ENCODE measurements around the gene BMP6. TPM values are rescaled to one million over a fixed set of nuclear protein-coding genes. Genes with fewer than 3 reads are reported as not detected.
A peak's percentile ranks its signal among the peaks of the same experiment; 100 is the strongest.

BMP6 gene
- total RNA-seq, 1 experiment from 2014 or later = 2.1 TPM

DNA sequence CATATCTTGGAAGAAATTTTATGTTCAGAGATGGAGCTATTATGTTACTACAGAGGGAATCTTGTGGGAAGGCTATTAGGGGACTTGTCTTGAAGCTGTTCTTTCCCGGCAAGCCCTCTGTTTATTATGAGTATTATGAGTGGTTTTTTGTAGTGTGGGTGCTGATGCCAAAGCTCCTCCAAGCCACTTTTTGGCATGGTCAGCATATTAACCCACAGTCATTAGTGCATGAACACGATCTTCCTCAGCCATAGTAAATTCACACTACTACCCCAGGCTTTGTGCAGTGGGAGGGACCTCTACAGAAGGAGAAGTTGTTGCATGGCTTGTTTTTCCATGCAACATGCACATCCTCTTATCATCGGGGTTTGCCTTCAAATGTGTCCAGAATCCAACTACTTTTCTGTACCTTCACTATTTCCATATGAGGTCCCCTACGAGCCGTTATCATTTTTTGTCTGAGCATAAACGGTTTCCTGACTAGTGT lies 6.5 kb upstream of the BMP6 start:
- no peak for DNase-seq (ENCODE audit: low spot score)

DNA sequence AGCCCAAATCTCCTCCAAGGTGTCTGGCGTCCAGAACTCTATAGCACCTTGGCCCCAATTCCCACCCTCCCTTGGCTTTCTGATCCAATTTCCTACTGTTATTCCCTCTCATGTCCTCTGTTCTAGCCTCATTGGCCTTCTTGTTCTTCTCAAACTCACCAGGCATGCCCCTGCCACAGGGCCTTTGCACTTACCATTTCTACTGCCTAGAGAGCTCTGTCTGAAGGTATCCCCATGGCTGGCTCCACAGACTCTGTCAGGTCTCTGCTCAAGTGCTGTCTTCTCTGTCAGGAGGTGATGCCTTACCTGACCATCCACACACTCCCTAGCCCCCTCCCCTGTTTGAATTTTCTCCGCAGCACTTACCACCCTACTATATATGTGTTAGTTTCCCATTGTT lies 5.6 kb upstream of the BMP6 start:
- DNase-seq (ENCODE audit: low spot score) = no peak

DNA sequence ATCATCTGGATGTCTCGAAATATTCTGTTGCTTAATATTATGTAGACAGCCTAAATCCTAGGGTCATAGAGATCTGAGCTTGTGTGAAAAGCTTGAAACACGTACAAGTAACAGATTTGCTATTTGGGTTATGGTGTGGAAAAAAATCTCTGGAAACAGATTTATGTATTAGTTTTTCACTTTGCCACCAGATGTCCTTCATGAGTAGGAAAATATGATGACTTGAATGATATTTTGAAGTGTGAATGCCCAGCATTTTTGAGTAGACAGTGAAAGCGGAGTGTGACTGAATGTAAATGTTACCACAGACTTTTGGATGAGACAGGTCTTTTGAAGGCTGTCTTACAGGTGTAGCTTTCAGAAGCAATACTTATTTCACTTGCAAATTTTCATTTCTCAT lies 4.2 kb upstream of the BMP6 start:
- DNase-seq (ENCODE audit: low spot score) = no peak

DNA sequence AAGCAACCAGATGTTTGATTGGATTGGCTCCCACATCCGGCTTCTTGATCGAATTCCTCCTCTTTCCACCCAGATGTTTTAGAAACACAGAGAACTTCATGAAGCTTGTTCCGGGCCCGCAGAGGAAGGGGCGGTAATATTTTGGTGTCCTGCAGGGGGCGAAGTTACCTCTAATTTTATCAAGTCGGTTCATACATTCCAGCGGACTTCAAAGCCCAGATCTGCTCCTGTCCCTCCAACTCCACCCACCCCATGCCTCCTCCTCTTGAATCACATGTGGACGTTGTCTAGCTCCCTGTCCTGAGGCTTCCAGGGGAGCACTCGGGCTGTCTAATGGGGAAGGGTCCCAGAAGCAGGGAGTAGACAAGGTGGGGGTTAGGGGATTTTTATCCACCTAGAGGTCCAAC lies 2.9 kb upstream of the BMP6 start:
- DNase-seq (ENCODE audit: low spot score) = peak; percentile 78

DNA sequence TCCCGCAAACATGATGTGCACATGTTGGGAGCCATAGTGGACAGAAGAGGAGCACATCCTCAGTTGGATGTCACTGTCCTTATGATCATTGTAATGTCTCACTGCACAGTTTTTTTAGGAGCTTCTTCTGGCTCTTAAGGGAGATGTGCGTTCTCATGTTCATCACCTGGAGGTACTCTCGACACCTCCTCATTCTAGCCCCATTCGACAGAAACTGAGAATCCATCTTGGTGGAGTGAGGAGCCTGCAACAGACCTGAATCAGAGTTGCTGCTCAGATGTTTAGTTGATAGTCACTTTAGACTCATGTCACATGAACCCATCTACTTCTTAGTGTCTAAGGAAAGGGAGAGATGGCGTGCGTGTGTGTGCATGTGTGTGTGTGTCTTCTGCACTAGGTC lies 2.3 kb upstream of the BMP6 start:
- no peak for DNase-seq (ENCODE audit: low spot score)

DNA sequence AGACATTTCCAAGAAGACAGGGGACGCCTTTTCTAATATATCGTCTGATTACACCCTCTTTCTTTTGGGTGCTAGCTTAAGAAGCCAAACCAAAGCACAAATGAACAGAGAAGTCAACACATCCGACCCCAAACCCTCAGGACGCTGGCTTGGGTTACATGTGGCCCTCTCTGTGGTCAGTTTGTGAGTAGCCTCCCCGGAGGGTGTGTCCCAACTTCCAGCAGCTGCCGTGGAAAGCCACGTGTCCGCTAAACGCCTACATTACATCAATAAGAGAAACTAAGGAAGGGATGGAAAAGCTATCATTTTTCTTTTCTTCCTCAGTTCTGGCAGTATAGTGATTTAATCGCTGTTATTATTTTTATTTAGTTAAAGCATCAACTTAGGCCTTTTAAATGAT lies 487 bp upstream of the BMP6 start:
- DNase-seq (ENCODE audit: low spot score) = no peak

DNA sequence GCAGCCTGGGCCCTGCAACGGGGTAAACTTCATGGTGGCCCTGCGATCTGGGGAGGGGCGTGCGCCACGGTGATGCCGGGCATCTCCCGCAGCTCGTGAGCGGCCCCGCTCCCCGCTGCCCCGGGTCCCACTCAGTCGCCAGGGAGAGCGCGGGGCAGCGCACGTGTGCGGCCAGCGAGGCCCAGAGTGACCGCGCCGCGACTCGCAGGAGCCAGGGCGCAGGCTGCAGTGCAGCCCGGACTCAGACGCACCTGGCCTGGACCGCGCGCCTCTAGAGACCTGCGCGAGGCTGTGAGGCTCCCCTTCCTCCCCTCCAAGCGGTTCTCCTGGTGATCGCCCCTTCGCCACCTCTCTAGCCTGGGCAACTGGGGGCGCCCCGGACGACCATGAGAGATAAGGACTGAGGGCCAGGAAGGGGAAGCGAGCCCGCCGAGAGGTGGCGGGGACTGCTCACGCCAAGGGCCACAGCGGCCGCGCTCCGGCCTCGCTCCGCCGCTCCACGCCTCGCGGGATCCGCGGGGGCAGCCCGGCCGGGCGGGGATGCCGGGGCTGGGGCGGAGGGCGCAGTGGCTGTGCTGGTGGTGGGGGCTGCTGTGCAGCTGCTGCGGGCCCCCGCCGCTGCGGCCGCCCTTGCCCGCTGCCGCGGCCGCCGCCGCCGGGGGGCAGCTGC lies 652 bp downstream of the BMP6 start:
- DNase-seq (ENCODE audit: low spot score) = no peak

DNA sequence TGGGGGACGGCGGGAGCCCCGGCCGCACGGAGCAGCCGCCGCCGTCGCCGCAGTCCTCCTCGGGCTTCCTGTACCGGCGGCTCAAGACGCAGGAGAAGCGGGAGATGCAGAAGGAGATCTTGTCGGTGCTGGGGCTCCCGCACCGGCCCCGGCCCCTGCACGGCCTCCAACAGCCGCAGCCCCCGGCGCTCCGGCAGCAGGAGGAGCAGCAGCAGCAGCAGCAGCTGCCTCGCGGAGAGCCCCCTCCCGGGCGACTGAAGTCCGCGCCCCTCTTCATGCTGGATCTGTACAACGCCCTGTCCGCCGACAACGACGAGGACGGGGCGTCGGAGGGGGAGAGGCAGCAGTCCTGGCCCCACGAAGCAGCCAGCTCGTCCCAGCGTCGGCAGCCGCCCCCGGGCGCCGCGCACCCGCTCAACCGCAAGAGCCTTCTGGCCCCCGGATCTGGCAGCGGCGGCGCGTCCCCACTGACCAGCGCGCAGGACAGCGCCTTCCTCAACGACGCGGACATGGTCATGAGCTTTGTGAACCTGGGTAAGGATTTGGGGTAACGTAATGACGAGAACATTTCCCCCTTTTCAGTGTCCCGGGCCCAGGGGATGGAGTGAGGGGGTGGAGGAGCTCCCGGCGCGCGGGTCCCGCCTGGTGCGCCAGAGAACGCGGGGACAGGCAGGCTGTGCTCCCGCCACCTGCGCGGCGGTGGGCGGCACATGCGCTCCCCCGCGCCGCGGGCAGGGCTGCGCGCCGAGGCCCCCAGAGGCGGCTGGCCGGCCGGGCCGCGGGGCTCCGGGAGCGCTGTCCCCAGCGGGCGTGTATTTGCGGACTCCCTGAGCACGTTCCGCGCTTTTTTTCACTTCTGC lies 1.4 kb downstream of the BMP6 start:
- DNase-seq (ENCODE audit: low spot score) = no peak

DNA sequence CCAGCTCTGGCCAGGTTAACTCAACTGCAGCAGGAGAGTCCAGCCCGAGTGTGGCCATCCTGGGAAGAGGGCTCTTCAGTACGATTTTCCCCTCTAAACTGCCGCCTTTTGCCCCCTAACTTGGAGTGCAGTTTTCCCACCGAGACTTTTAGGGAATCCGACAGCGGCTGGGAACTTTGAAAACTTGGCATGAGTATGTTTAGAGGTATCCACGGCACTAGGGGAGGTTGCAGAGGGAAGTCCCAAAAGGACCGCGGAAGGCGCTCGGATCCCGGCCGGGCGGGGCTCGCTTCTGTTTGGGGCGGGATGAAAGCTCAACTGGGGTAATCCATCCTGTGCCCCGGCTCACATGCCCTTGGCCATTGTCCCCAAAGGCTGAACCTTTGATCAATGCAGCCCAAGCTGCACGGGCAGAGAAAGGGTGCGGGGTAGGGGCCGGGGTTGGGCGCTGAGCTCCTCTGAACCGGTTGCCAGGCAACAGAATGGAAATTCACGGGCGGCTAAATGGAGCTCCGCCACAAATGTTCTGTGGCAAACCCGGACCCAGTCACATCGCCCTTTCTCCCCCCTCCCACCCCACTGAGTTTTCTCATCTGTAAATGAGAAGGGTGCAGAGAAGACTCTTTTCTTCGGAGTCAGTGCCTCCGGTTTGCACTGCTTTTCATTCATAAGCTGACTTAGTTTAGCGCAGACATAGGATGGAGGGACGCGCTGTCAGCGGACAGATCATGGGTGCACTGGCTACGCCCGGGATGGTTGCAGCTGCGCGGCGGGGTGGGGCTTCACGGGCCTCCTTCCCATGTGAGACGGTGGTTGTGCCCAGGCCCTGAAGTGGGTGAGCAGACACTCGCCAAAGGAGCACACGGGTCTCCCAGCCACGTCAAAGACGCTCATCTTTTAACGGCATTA lies 2.3 kb downstream of the BMP6 start:
- DNase-seq (ENCODE audit: low spot score) = no peak

DNA sequence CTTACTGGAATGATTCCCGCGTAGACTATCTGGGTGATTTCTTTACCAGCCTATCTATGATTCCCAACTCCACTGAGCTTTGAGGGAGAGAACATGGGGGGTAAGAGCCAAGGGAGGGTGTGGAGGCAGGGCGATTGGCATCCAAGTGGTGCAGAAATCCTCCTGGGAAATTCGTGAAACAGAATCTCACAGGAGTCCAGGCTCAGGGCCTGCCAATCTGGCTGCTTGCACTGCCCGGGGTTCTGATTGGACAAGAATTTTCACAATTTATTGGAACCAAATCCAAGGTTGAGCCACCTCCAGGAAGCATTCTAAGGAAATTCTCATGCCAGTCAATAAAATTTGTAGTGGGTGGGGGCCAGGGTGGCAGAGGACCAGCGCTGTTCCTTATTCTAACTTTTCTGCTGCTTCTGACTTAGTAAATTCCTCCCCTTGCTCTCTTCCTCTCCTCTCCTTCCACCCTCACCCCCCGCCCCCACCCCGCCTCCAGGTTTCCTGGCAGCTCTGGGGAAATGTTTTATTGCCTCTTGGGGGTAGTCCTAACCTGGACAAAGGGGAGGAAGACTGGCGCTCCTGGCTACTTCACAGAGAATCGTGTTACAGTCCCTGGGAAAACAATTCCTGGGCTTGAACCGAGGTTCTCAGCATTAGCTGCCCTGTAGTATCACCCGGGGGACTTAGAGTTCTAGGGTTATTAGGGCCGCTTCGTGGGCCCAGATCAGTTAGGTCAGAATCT lies 3.1 kb downstream of the BMP6 start:
- no peak for DNase-seq (ENCODE audit: low spot score)

DNA sequence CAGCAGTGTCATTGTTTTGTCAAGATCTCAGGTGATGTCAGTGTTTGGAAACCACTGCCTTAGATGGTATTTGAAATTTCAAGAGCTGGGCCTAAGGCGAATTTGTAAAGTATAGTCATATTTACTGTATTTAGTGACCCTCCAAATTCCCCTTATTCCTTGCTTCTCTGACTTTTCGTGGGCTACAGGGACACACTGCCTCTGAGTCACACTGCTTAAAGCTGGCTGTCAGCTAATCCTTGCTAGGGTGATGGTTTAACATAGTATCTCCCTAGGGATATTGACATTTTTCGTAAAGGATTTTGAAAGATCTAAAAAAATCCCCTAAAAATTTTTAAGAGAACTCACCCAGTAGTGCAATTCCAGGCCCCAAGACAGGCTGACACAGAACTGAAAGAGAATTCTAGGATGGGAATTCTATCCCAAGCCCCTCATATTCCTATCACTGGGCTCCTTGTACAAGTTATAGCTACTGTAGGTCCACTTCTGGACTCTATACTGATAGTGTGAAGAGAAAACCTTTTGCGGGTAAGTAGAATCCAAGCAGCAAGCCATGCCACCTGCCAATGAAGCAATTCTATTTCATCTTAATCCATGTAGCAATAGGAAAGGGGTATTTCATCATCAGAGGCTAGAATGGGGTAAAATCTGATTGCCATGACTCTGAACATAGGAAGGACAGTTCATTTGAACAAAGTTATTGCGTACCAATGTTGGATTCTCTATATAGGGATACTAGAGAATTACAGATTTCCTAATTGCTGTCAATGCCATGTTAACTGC lies 4.3 kb downstream of the BMP6 start:
- no peak for DNase-seq (ENCODE audit: low spot score)

DNA sequence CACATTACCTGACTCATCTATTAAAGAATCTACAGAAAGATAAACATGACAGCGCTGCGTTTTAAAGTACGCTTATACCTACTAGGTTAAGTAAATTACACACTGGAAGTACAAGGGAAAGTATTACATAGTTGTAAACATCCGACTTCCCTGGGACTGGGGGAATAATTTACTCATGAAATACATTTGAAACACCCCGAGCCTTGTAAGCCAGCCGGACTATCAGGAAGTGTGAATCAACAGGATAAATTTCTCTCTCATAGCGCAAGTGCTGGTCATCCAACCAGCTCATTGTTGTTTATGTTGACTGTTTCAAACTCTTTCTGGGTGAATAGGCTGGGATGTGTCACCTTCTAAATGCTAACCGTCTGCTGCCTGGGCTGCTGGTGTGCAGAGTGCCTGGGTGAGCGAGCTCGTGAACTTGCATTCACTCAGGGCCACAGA lies 4.9 kb downstream of the BMP6 start:
- DNase-seq (ENCODE audit: low spot score) = peak; percentile 82

DNA sequence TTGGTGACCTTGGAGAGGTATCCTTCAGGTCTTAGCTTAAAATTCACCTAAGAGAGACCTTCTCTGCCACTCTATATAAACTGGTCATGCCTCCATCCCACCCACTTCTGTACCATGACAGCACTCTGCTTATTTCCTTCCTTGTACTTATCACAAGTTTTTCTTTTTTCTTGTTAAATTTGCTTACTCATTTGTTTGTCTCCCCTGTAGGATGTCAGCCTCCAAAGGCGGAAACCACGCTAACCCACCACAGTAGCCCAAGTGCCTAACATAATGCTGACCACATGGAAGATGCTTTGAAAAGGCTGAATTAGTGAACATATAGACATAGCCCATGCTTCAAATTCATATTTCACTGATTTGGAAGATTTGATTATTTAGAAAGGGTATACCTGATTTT lies 5.4 kb downstream of the BMP6 start:
- DNase-seq (ENCODE audit: low spot score) = no peak

DNA sequence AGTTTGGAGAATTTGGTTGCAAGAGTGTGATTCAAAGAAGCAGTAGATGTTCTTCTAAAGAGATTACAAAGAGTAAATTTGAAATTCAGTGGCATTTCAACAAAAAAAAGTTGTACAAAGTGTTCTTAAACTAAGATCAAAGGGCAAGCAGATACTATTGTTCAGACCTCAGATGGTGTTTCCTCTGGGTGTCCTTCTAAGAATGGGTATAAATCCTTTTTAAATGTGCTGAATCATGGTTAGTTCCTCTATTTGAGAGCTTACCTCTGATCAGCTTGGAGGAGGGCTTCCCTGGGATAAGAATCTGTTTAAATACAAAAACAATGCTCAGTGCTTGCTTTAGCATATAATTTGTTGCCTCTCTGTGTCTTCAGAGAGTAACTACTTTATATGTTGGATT lies 6.3 kb downstream of the BMP6 start:
- no peak for DNase-seq (ENCODE audit: low spot score)

DNA sequence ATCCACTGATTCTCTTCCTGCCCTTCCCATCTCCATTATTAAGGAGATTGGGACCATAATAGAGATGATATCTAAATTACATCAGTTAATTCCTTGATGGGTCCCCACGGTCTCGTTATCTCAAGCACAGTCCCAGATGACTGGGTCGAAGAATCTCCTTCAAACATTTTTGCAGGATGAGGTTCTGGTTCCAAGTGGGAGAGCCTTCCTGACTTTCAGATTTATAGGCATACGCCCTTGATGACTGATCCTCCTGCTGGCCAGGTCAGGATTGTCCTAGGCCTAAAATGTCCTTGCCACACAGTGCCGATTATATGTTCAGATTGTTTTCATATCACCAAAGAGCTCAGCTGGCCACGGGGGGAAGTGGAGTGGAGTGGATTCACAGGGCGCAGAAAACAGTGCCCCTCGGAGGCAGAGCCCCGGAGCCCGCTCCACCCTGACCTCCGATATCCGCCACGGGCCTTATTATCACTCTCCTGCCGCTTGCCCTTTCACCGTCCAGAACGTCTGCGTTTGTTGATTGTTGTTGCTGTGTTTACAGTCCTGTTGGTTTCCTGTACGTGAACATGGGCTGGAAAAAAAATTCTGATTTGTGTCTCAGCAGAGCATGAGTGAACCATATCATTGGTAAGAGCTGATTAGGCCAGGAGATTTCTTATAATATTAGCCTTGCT lies 8.9 kb downstream of the BMP6 start:
- no peak for DNase-seq (ENCODE audit: low spot score)

DNA sequence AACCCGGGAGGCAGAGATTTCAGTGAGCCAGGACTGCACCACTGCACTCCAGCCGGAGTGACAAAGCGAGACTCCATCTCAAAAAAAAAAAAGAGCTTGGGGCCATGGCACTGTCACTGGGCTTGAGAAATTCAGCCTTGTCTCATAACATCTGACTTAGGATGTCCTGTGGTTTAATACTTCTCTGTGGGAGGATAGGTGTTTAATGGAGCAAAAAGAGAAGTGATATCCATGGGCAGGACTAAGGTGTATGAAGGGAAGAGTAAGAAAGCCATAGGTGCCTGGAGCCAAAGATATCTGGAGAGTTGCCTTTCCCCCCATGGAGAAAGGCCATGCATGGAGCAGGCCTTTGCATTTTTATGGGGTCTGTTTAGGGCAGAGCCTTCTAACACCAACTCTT lies 11.2 kb downstream of the BMP6 start:
- DNase-seq (ENCODE audit: low spot score) = no peak

DNA sequence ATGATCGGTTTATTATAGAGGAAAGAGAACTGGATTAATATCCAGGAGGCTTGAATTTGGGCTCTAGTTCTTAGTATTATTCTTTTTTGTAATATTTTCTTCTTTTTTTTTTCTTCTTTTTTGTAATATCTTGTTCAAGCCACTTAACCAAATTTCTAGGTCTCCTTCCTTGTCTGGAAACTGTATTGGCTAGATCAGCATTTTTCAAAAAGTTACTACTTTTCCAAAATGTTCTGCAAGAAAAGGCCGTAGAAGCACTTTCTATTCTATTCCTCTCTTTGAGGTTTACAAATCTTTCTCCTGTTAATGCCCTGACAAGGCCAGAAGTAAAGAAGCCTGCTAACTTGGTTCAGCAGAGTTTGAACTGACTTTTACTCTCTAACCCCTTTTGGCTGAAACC lies 12.0 kb downstream of the BMP6 start:
- DNase-seq (ENCODE audit: low spot score) = no peak

DNA sequence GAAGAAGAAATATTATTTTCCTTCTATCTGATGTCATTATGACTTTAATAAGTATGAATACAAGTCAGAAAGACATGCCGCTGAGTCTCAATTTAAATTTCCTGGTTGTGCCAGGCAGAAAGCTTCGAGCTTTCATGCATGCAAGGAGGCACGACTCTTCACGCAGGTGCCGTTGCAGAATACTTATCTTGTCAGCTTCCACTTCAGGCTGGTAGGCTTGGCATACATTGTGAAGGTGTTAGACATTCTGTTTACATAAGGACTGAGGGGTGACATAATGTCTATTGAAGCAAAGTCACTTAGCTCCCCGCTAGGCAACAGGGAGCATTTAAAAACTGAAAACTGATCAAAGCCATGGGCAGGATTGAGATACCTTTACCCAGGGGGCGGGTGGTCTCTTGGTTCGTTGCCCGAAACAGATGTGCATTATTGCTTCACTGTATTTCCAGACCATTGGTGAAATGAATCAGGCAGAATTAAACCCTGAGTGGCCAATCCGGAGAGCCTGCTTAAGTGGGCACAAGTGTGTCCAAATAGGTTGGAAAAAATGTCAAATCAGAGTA lies 16.4 kb downstream of the BMP6 start:
- DNase-seq (ENCODE audit: low spot score) = no peak

DNA sequence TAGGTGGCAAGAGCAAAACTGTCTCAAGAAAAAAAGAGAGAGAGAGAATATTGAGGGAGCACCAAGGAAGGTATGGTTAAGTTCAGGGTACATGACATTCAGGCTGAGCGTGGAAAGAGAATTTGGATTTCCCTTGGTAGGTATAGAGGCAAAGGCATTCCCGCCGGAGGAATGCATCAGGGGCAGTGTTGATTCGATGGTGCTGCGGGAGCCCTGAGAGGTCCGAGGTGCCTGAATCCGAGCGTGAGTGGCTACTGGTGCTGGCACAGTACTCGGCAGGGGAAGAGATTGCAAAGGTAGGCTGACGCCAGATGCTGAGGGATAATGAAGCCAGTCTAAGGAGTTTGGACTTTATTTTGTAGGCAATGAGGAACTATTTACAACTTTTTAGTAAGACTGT lies 20.0 kb downstream of the BMP6 start:
- no peak for DNase-seq (ENCODE audit: low spot score)

DNA sequence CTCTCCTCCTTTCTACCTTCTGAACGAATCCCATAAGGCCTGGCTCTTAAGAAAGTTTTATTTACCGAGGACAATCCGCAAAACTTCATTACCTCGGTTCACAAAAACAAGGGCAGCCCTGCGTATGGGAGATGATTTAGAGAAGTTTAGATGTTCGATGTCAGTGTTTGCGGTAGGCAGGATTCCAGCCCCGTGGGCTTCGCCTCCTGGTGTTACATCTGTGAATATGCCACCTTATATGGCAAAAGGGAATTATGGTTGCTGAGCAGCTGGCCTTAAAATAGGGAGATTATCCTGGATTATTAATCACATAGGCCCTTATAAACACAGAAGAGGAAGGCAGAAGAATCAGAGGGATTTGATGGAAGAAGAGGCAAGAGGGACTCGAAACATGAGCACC lies 21.1 kb downstream of the BMP6 start:
- no peak for DNase-seq (ENCODE audit: low spot score)

Data from H4 (cell line).